Suprapubic skin (tissue), 4 donors: Measurements from ENCODE around the gene SH3GL2.

Experiments
- POLR2A ChIP-seq, 2 donors: fragments of 450-650 bp; IDR thresholded peaks; one replicate each; pipeline ENCODE4 v1.6.1; 2017; ENCODE audit warnings: antibody characterized with exemption in 2 of 2, mild to moderate bottlenecking in 2 of 2, moderate library complexity in 2 of 2
- POLR2AphosphoS5 ChIP-seq, 3 donors: sonication (generic); formaldehyde crosslinking; IDR thresholded peaks; one replicate each; pipeline ENCODE4 v1.6.1; 2017; ENCODE audit warnings: antibody characterized with exemption in 3 of 3
- TF ChIP-seq, protein P1 (sequence below), 2 donors: fragments of 200-600 bp in 1 of 2; fragments of 450-650 bp in 1 of 2; sonication (generic) in 1 of 2; IDR thresholded peaks; one replicate each; pipeline ENCODE4 v1.5.1; 2016 to 2019; ENCODE audit warnings: antibody characterized with exemption in 2 of 2, mild to moderate bottlenecking in 1 of 2, moderate library complexity in 1 of 2

DNA sequence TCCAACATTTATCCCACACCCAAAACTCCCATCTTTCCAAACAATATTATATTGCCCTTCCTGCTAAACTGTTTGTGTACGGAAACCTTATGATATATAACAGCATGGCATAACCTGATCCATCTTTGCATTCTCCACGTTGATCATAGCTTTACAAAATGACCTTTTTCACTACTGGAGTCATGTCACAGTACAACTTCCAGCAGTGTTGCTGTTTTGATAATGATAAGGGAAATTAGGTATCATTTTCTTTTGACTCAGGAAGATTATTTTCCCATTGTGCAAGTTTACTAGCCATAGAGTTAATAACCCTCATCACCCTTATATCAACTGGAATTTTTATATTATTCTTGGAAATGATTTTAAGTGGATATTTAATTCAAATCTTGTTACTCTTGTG, 57.5 kb downstream of the SH3GL2 start:
- no peak for TF ChIP-seq POLR2AphosphoS5 (IDR thresholded peaks at IDR 0.05)
- TF ChIP-seq, protein P1, sequence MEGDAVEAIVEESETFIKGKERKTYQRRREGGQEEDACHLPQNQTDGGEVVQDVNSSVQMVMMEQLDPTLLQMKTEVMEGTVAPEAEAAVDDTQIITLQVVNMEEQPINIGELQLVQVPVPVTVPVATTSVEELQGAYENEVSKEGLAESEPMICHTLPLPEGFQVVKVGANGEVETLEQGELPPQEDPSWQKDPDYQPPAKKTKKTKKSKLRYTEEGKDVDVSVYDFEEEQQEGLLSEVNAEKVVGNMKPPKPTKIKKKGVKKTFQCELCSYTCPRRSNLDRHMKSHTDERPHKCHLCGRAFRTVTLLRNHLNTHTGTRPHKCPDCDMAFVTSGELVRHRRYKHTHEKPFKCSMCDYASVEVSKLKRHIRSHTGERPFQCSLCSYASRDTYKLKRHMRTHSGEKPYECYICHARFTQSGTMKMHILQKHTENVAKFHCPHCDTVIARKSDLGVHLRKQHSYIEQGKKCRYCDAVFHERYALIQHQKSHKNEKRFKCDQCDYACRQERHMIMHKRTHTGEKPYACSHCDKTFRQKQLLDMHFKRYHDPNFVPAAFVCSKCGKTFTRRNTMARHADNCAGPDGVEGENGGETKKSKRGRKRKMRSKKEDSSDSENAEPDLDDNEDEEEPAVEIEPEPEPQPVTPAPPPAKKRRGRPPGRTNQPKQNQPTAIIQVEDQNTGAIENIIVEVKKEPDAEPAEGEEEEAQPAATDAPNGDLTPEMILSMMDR (IDR thresholded peaks at IDR 0.05), result no peak
- no peak for TF ChIP-seq POLR2A (IDR thresholded peaks at IDR 0.05)
